Osteoblast (primary cell): ENCODE measurements around the gene PRRG2. TPM values are rescaled to one million over a fixed set of nuclear protein-coding genes. Genes with fewer than 3 reads are reported as not detected.

Source experiments
- DNase-seq: peaks from one replicate; pipeline ENCODE4 v3.0.0; 2011; ENCODE audit warnings: low spot score, mixed read lengths; ENCODE audit not compliant: insufficient read length; ENCODE audit errors: missing footprints
- H2AFZ ChIP-seq: 2 replicates; pipeline ENCODE4 v1.6.0; 2011; ENCODE audit warnings: mild to moderate bottlenecking, low read length
- H3K27ac ChIP-seq: 2 replicates; pipeline ENCODE4 v1.5.1; 2011; ENCODE audit warnings: mild to moderate bottlenecking, low read depth, low read length, moderate library complexity
- H3K27me3 ChIP-seq: 2 replicates; pipeline ENCODE4 v1.6.0; 2012; ENCODE audit warnings: mild to moderate bottlenecking, control low read depth, inconsistent platforms, low read length, moderate library complexity; ENCODE audit not compliant: insufficient read depth
- H3K36me3 ChIP-seq: 2 replicates; pipeline ENCODE4 v1.5.1; 2011; ENCODE audit warnings: mild to moderate bottlenecking, low read length, control low read depth, moderate library complexity; ENCODE audit not compliant: insufficient read depth
- H3K4me1 ChIP-seq: 2 replicates; pipeline ENCODE4 v1.5.1; 2011; ENCODE audit warnings: mild to moderate bottlenecking, low read length, control low read depth, moderate library complexity; ENCODE audit not compliant: insufficient read depth
- H3K4me2 ChIP-seq: 2 replicates; pipeline ENCODE4 v1.6.0; 2011; ENCODE audit warnings: mild to moderate bottlenecking, low read length; ENCODE audit not compliant: insufficient read depth
- H3K4me3 ChIP-seq: fragments of 200-600 bp; sonication (generic); 3 replicates; pipeline ENCODE4 v1.5.1; 2012; ENCODE audit warnings: mild to moderate bottlenecking, low read length, inconsistent platforms; ENCODE audit not compliant: insufficient read depth
- H3K79me2 ChIP-seq: 2 replicates; pipeline ENCODE4 v1.6.0; 2012; ENCODE audit warnings: mild to moderate bottlenecking, low read length, control low read depth, inconsistent platforms; ENCODE audit not compliant: insufficient read depth
- H3K9me3 ChIP-seq: 2 replicates; pipeline ENCODE4 v1.5.1; 2011; ENCODE audit warnings: low read depth, low read length, control low read depth
- H4K20me1 ChIP-seq: 2 replicates; pipeline ENCODE4 v1.6.0; 2012; ENCODE audit warnings: mild to moderate bottlenecking, low read length, control low read depth; ENCODE audit not compliant: insufficient read depth
- total RNA-seq: library from RNA; depleted of rRNA; stranded (reverse); fragments of >200 nt; gene quantifications from 2 replicates; pipeline ENCODE4 v1.2.3, GENCODE V29; 2012
- TF ChIP-seq, protein P1 (sequence below): IDR thresholded peaks from 2 replicates; pipeline ENCODE4 v1.5.1; 2011; ENCODE audit warnings: mild to moderate bottlenecking, low read depth, low read length, moderate library complexity; ENCODE audit errors: extremely low read depth

The PRRG2 gene
- total RNA-seq, result under 0.01 and 0.29 TPM in 2 replicates

DNA sequence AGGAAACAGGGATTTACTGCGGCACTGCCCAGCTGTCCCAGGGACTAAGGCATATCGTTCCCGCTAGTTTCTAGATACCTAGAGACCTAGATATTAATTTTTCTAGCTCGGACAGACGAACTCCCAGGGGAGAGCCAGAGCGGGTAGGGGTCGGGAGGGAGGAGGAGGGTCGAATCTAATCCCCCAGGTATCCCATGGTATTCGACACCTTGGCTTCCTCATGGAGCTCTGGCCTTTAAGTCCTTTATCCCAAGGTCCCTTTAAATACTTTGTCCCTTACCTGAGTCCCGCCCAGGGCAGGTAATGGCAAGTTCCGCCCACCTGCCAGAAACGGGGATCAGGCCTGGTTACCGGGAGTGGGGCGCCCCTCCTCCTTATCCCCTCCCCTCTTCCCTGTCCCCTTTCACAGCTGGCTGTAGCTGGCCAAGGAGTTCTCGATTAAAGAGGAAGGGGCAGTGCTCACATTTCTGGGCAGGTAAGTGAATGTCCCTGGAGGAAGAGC is at the start of gene PRRG2:
Gene PRRG2 (plus strand): TSS at position 310 of the 502 bp plus-strand sequence. CDS start 1,904 bp downstream, outside the sequence.
- H4K20me1 ChIP-seq, result peaks cover 11% of the 10 kb centered on the region
- peak within 1 kb of the TSS; percentile 91 for H3K4me3 ChIP-seq
- TF ChIP-seq, protein P1, sequence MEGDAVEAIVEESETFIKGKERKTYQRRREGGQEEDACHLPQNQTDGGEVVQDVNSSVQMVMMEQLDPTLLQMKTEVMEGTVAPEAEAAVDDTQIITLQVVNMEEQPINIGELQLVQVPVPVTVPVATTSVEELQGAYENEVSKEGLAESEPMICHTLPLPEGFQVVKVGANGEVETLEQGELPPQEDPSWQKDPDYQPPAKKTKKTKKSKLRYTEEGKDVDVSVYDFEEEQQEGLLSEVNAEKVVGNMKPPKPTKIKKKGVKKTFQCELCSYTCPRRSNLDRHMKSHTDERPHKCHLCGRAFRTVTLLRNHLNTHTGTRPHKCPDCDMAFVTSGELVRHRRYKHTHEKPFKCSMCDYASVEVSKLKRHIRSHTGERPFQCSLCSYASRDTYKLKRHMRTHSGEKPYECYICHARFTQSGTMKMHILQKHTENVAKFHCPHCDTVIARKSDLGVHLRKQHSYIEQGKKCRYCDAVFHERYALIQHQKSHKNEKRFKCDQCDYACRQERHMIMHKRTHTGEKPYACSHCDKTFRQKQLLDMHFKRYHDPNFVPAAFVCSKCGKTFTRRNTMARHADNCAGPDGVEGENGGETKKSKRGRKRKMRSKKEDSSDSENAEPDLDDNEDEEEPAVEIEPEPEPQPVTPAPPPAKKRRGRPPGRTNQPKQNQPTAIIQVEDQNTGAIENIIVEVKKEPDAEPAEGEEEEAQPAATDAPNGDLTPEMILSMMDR, result no peak
- DNase-seq, result peak; percentile 38
- H3K4me2 ChIP-seq, result peak within 1 kb of the TSS; percentile 96
- peak within 1 kb of the TSS; percentile 75 for H3K27ac ChIP-seq
- no peaks in the 10 kb centered on the region for H3K27me3 ChIP-seq
- H3K36me3 ChIP-seq, result peaks cover 3% of the 10 kb centered on the region
- peaks cover 18% of the 10 kb centered on the region for H3K4me1 ChIP-seq
- H2AFZ ChIP-seq, result peak within 1 kb of the TSS; percentile 100
- H3K9me3 ChIP-seq, result no peaks in the 10 kb centered on the region
- H3K79me2 ChIP-seq, result peaks cover 41% of the 10 kb centered on the region

DNA sequence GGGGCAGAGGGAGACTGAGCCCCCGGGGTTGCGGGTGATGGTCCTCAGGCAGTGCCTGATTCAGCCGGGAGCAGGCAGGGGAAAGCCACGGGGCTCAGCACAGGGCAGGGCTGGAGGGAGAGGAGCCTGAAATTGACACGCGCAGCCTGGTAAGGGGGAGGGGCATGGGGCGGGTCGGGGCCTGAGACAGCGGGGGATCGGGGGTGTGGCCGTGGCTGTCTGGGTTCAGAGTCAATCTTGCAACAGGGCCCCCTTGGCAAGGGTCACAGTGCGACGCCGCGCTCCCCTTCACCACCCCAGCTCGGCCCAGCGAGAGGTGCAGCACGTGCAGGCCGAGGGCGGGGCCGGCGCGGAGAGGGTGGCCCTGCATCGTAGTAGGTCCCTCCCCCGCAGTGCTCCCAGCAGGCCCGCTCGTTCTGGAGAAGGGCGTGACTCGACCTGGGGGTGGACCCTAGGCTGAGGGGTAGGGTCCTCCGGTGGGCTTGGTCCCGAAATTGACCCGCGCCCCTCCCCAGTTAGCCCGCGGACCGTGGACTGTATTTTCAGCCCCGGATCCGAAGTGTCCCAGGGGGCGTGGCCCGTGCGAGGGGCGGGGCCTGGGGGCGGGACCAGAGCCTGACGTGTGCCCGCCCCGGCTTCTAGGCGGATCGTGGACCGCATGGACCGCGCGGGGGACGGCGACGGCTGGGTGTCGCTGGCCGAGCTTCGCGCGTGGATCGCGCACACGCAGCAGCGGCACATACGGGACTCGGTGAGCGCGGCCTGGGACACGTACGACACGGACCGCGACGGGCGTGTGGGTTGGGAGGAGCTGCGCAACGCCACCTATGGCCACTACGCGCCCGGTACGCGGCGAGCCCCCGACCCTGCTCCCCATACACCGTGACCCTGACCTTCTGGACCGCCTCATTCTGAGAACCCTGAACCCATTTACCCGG is 47.3 kb upstream of the PRRG2 start:
- Histone ChIP-seq H3K4me2 (peak overlapping the region; percentile 60), H3K36me3 (peaks cover 58% of the 10 kb centered on the region), H4K20me1 (peaks cover 32% of the 10 kb centered on the region), H2AFZ (no peak overlapping the region), H3K4me3 (peak overlapping the region; percentile 63), H3K27me3 (no peaks in the 10 kb centered on the region), H3K79me2 (peaks cover 50% of the 10 kb centered on the region), H3K27ac (peak overlapping the region; percentile 37), H3K9me3 (no peaks in the 10 kb centered on the region), H3K4me1 (peaks cover 13% of the 10 kb centered on the region)
- TF ChIP-seq, protein P1, result no peak
- peak; percentile 93 for DNase-seq

DNA sequence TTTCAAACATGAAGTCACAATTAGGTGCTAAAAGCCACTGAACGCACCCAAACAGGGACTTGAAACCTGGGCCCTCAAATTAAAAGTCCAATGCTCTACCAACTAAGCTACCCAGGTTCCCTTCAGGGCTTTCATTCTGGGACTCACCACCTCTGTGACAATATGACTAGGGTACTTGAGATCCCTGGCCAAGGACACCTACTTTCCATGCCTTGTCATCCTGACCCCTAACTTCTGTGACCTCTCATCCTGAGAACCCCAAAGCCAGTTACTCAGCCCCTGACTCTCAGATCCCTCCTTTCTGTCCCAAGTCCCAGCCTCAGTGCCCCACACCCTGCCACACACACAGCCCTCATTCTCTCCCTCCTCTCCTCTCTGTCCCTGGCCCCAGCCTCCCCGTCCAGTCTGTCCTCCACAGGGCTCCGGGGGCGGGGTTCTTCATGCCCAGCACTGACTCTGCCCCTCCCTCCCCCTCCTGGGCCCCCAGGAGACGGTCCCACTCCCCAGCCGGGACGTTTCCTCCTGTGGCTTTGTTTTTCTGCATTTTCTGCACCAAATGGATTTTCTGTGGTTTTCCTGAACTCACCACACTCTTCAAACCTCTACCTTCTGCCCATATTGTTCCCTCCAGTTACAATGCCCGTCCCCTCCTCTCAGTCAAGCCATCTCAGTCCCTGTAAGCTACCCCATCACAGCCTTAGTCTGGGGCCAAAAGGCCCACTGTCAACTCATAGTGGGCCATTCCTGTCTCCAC is 46.3 kb upstream of the PRRG2 start:
- TF ChIP-seq, protein P1, result no peak
- Histone ChIP-seq H3K4me2 (no peak overlapping the region), H3K36me3 (peaks cover 61% of the 10 kb centered on the region), H2AFZ (no peak overlapping the region), H3K9me3 (no peaks in the 10 kb centered on the region), H3K4me1 (peaks cover 8% of the 10 kb centered on the region), H3K27me3 (no peaks in the 10 kb centered on the region), H3K27ac (no peak overlapping the region), H3K79me2 (peaks cover 43% of the 10 kb centered on the region), H4K20me1 (peaks cover 34% of the 10 kb centered on the region), H3K4me3 (no peak overlapping the region)
- peak; percentile 23 for DNase-seq
